OCI-LY7 (cell line): ENCODE data around the gene FGFR4. TPM values are rescaled to one million over a fixed set of nuclear protein-coding genes. Genes with fewer than 3 reads are reported as not detected.

Experiments used
- BruUV-seq: library from RNA; stranded (reverse); fragments of 400-500 nt; replicated peaks from 2 replicates; lab custom pipeline; 2021; lab: Mats Ljungman, UMichigan
- CTCF ChIA-PET: fragments of 300-600 bp; sonication (Branson Sonifier 250); formaldehyde crosslinking; loops from one replicate; lab custom pipeline; 2022; ENCODE audit warnings: antibody characterized with exemption; ENCODE audit not compliant: unreplicated experiment; lab: Charles Lee
- POLR2A ChIA-PET: fragments of 300-600 bp; sonication (Branson Sonifier 250); formaldehyde crosslinking; loops from one replicate; lab custom pipeline; 2022; ENCODE audit warnings: antibody characterized with exemption; lab: Charles Lee
- DNase-seq: peaks from one replicate; pipeline ENCODE4 v3.0.0-alpha.2; 2015; ENCODE audit warnings: low spot score
- H2AFZ ChIP-seq: fragments of 200-600 bp; sonication (generic), shearing (Covaris generic); 2 replicates; pipeline ENCODE4 v1.6.1; 2014; ENCODE audit warnings: mild to moderate bottlenecking, antibody characterized with exemption, low read length, moderate library complexity
- H3K27ac ChIP-seq: fragments of 200-600 bp; sonication (generic); 2 replicates; pipeline ENCODE4 v1.5.1; 2014; ENCODE audit warnings: mixed run types, low read depth, mild to moderate bottlenecking, moderate library complexity, low read length, inconsistent platforms; ENCODE audit not compliant: poor library complexity, severe bottlenecking
- H3K36me3 ChIP-seq: fragments of 200-600 bp; sonication (generic); 2 replicates; pipeline ENCODE4 v1.6.1; 2014; ENCODE audit warnings: mild to moderate bottlenecking, antibody characterized with exemption, low read length, moderate library complexity, mixed read lengths; ENCODE audit not compliant: insufficient read depth
- H3K4me1 ChIP-seq: fragments of 200-600 bp; sonication (generic); 2 replicates; pipeline ENCODE4 v1.5.1; 2014; ENCODE audit warnings: mild to moderate bottlenecking, low read length; ENCODE audit not compliant: insufficient read depth, poor library complexity, severe bottlenecking
- H3K4me2 ChIP-seq: fragments of 200-600 bp; sonication (generic); 2 replicates; pipeline ENCODE4 v1.6.1; 2014; ENCODE audit warnings: mild to moderate bottlenecking, low read length
- H3K4me3 ChIP-seq: fragments of 200-600 bp; sonication (generic); 2 replicates; pipeline ENCODE4 v1.5.1; 2014; ENCODE audit warnings: mild to moderate bottlenecking, low read depth, low read length; ENCODE audit not compliant: poor library complexity, severe bottlenecking
- H3K79me2 ChIP-seq: fragments of 200-600 bp; sonication (generic); 2 replicates; pipeline ENCODE4 v1.6.1; 2016; ENCODE audit warnings: low read depth, mild to moderate bottlenecking, low read length, moderate library complexity, mixed read lengths; ENCODE audit not compliant: insufficient read depth
- H3K9me2 ChIP-seq: fragments of 200-600 bp; sonication (generic); 2 replicates; pipeline ENCODE4 v1.6.1; 2016; ENCODE audit warnings: mild to moderate bottlenecking, low read length, mixed read lengths; ENCODE audit not compliant: insufficient read depth
- H3K9me3 ChIP-seq: fragments of 200-600 bp; sonication (generic); 2 replicates; pipeline ENCODE4 v1.6.1; 2014; ENCODE audit warnings: mild to moderate bottlenecking, mixed run types, low read length, mixed read lengths
- H4K20me1 ChIP-seq: fragments of 200-600 bp; sonication (generic); 2 replicates; pipeline ENCODE4 v1.6.1; 2014; ENCODE audit warnings: mild to moderate bottlenecking, antibody characterized with exemption, low read length, moderate library complexity, mixed read lengths; ENCODE audit not compliant: insufficient read depth
- EZH2phosphoT487 ChIP-seq: fragments of 200-600 bp; sonication (generic); IDR thresholded peaks from 2 replicates; pipeline ENCODE4 v1.6.1; 2018; ENCODE audit warnings: low read depth, borderline replicate concordance, mild to moderate bottlenecking, mixed run types, antibody characterized with exemption, low read length, moderate library complexity, mixed read lengths
- intact Hi-C: fragments of 100-400 bp; cut with micrococcal nuclease; formaldehyde crosslinking; loops from one replicate; pipeline ENCODE4 v1.10.0; 2022; ENCODE audit not compliant: unreplicated experiment
- total RNA-seq, 2 experiments: library from RNA; depleted of rRNA in 1 of 2; stranded (reverse); fragments of >200 nt in 1 of 2; shearing (Covaris generic) in 1 of 2; gene quantifications; 2 replicates each; pipeline ENCODE4 v1.2.3, GENCODE V29; 2014 to 2022
- TF ChIP-seq, protein P1 (sequence below): fragments of 200-600 bp; sonication (generic); conservative IDR thresholded peaks from 2 replicates; pipeline ENCODE4 v1.5.1; 2014; ENCODE audit warnings: mild to moderate bottlenecking, antibody characterized with exemption, low read length, moderate library complexity, mixed read lengths

FGFR4 gene
- total RNA-seq, 2 experiments from 2014 or later: 1.2 to 4.5 TPM

DNA sequence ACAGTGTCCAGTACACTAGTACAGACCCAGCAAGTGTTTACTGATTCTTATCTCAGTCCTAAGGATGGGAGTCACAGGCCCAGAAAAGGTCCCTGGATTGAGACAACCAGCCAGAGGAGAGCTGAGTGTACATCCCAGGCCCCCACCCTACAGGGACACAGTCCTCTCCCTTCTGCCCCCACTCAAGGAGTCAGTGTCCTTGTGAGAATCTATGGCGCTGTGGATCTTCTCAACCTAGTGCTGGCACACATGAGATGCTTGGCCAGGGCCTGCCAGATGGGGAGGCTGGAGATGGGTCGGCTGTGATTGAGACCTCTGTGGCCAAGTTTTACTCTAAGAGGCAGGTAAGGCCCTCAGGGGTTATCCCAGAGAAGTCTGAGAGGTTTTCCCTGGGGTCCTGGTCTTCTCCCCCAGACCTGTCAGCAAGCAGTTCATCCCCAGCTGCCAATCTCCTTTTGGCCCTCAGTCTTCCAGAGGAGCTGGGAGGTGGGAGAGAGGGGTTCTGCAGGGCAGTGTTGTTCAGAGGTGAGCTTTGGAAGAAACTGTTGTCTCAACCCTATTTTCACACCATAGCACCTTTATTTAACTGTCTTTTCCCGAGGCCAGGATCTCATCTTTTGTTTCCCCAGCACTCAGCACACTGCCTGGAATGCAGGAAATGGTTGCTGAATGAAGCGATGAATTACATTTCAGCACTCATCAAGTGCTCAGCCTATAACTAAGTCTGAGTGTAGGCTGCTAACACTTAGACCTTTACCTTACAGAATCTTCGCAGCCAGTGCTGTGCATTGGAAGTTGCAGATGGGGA is 43.7 kb downstream of the FGFR4 start:
- Histone ChIP-seq H3K4me2 (no peak overlapping the region), H3K9me2 (no peaks in the 10 kb centered on the region), H4K20me1 (no peaks in the 10 kb centered on the region), H3K27ac (no peak overlapping the region), H3K4me3 (no peak overlapping the region), H3K4me1 (peaks cover 40% of the 10 kb centered on the region), H3K36me3 (peaks cover 5% of the 10 kb centered on the region; the same call in 1 of the 2 replicates), H3K79me2 (peaks cover 10% of the 10 kb centered on the region; the same call in 1 of the 2 replicates), H2AFZ (no peak overlapping the region), H3K9me3 (no peaks in the 10 kb centered on the region)
- CTCF ChIA-PET: interaction anchor here (1.4 kb wide), 1 partner anchor 48 kb away, joined by 3 read pairs; no protein-coding TSS in a partner anchor
- TF ChIP-seq, protein P1, sequence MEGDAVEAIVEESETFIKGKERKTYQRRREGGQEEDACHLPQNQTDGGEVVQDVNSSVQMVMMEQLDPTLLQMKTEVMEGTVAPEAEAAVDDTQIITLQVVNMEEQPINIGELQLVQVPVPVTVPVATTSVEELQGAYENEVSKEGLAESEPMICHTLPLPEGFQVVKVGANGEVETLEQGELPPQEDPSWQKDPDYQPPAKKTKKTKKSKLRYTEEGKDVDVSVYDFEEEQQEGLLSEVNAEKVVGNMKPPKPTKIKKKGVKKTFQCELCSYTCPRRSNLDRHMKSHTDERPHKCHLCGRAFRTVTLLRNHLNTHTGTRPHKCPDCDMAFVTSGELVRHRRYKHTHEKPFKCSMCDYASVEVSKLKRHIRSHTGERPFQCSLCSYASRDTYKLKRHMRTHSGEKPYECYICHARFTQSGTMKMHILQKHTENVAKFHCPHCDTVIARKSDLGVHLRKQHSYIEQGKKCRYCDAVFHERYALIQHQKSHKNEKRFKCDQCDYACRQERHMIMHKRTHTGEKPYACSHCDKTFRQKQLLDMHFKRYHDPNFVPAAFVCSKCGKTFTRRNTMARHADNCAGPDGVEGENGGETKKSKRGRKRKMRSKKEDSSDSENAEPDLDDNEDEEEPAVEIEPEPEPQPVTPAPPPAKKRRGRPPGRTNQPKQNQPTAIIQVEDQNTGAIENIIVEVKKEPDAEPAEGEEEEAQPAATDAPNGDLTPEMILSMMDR: no peak
- no peak for TF ChIP-seq EZH2phosphoT487
- POLR2A ChIA-PET: no interaction called here
- no TSS peak for BruUV-seq
- DNase-seq: no peak
- intact Hi-C loops: no loop called here

DNA sequence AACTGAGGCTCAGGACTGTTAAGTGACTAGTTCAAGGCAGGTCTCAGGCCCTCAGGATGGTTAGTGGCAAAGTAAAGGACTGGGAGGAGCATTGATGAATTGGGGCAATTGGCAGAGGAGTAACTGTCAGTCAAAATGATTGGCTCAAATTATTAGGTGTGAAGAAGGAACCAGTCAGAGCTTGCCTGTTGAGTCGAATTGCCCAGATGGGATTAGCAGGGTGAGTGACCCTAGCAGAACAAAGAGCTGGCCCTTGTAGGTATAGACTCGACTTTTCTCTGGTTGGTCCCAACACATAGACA is 44.3 kb downstream of the FGFR4 start:
- DNase-seq: no peak
- no peaks in the 10 kb centered on the region for H4K20me1 ChIP-seq
- TF ChIP-seq, protein P1: no peak
- TF ChIP-seq EZH2phosphoT487: no peak
- peaks cover 16% of the 10 kb centered on the region for H3K79me2 ChIP-seq
- H3K9me2 ChIP-seq: no peaks in the 10 kb centered on the region
- intact Hi-C loops: no loop called here
- ChIA-PET CTCF (no interaction called here), POLR2A (no interaction called here)
- BruUV-seq: no TSS peak
- H3K36me3 ChIP-seq: peaks cover 11% of the 10 kb centered on the region
- H2AFZ ChIP-seq: no peak overlapping the region
- H3K9me3 ChIP-seq: no peaks in the 10 kb centered on the region
- H3K4me1 ChIP-seq: peaks cover 40% of the 10 kb centered on the region
- no peak overlapping the region for H3K27ac ChIP-seq
- no peak overlapping the region for H3K4me3 ChIP-seq
- H3K4me2 ChIP-seq: no peak overlapping the region
